IPS-18a (cell line): ENCODE data around the gene RASGEF1C.

Source experiments
- H3K27ac ChIP-seq: one replicate; pipeline ENCODE4 v1.5.1; 2013; ENCODE audit warnings: low read length
- H3K27me3 ChIP-seq: one replicate; pipeline ENCODE4 v1.6.1; 2013; ENCODE audit warnings: mild to moderate bottlenecking, low read length; ENCODE audit not compliant: control insufficient read depth, insufficient read depth
- H3K36me3 ChIP-seq: one replicate; pipeline ENCODE4 v1.6.1; 2013; ENCODE audit warnings: low read depth, low read length; ENCODE audit not compliant: control insufficient read depth
- H3K4me1 ChIP-seq: one replicate; pipeline ENCODE4 v1.6.1; 2013; ENCODE audit warnings: low read depth, low read length; ENCODE audit not compliant: control insufficient read depth
- H3K4me3 ChIP-seq: one replicate; pipeline ENCODE4 v1.5.1; 2013; ENCODE audit warnings: low read length
- H3K9ac ChIP-seq: one replicate; pipeline ENCODE4 v1.6.1; 2013; ENCODE audit warnings: mild to moderate bottlenecking, low read length, moderate library complexity
- H3K9me3 ChIP-seq: one replicate; pipeline ENCODE4 v1.6.1; 2013; ENCODE audit warnings: low read depth, low read length; ENCODE audit not compliant: control insufficient read depth

The RASGEF1C gene

GRCh38 chr5:180222056-180222455, 13.0 kb upstream of the RASGEF1C start:
- no peak overlapping the region for H3K9ac ChIP-seq
- H3K36me3 ChIP-seq: no peaks in the 10 kb centered on the region
- H3K4me1 ChIP-seq: no peaks in the 10 kb centered on the region
- no peak overlapping the region for H3K27ac ChIP-seq
- no peak overlapping the region for H3K4me3 ChIP-seq
- peaks cover 7% of the 10 kb centered on the region for H3K9me3 ChIP-seq
- H3K27me3 ChIP-seq: no peaks in the 10 kb centered on the region

- Histone ChIP-seq H3K9me3 (peaks cover 7% of the 10 kb centered on the region), H3K36me3 (no peaks in the 10 kb centered on the region), H3K4me3 (no peak overlapping the region), H3K4me1 (no peaks in the 10 kb centered on the region), H3K9ac (no peak overlapping the region), H3K27me3 (no peaks in the 10 kb centered on the region), H3K27ac (no peak overlapping the region)
Observed at GRCh38 chr5:180217797-180218196, 8.8 kb upstream of the RASGEF1C start.

GRCh38 chr5:180216646-180217171, 7.7 kb upstream of the RASGEF1C start:
- Histone ChIP-seq H3K4me1 (no peaks in the 10 kb centered on the region), H3K4me3 (no peak overlapping the region), H3K9me3 (peaks cover 7% of the 10 kb centered on the region), H3K27me3 (no peaks in the 10 kb centered on the region), H3K27ac (no peak overlapping the region), H3K9ac (no peak overlapping the region), H3K36me3 (no peaks in the 10 kb centered on the region)

- Histone ChIP-seq H3K27ac (no peak overlapping the region), H3K27me3 (no peaks in the 10 kb centered on the region), H3K4me1 (no peaks in the 10 kb centered on the region), H3K9me3 (peaks cover 7% of the 10 kb centered on the region), H3K9ac (no peak overlapping the region), H3K4me3 (no peak overlapping the region), H3K36me3 (no peaks in the 10 kb centered on the region)
Observed at GRCh38 chr5:180215783-180216630, 7.0 kb upstream of the RASGEF1C start.

- H3K9ac ChIP-seq: no peak overlapping the region
- no peaks in the 10 kb centered on the region for H3K4me1 ChIP-seq
- H3K27ac ChIP-seq: no peak overlapping the region
- peaks cover 6% of the 10 kb centered on the region for H3K27me3 ChIP-seq
- H3K36me3 ChIP-seq: no peaks in the 10 kb centered on the region
- H3K9me3 ChIP-seq: peaks cover 3% of the 10 kb centered on the region
- no peak overlapping the region for H3K4me3 ChIP-seq
Observed at GRCh38 chr5:180214870-180215770, 6.1 kb upstream of the RASGEF1C start.

GRCh38 chr5:180213657-180214207, 4.7 kb upstream of the RASGEF1C start:
- Histone ChIP-seq H3K4me1 (no peaks in the 10 kb centered on the region), H3K27me3 (peaks cover 15% of the 10 kb centered on the region), H3K36me3 (no peaks in the 10 kb centered on the region), H3K4me3 (no peak overlapping the region), H3K27ac (no peak overlapping the region), H3K9me3 (no peaks in the 10 kb centered on the region), H3K9ac (no peak overlapping the region)

- Histone ChIP-seq H3K9me3 (no peaks in the 10 kb centered on the region), H3K36me3 (no peaks in the 10 kb centered on the region), H3K27me3 (peaks cover 19% of the 10 kb centered on the region), H3K4me1 (no peaks in the 10 kb centered on the region), H3K4me3 (no peak overlapping the region), H3K27ac (no peak overlapping the region), H3K9ac (no peak overlapping the region)
Observed at GRCh38 chr5:180213256-180213600, 4.2 kb upstream of the RASGEF1C start.

GRCh38 chr5:180212363-180213255, 3.6 kb upstream of the RASGEF1C start:
- no peak overlapping the region for H3K27ac ChIP-seq
- H3K9me3 ChIP-seq: no peaks in the 10 kb centered on the region
- H3K9ac ChIP-seq: no peak overlapping the region
- H3K36me3 ChIP-seq: no peaks in the 10 kb centered on the region
- H3K4me3 ChIP-seq: no peak overlapping the region
- H3K27me3 ChIP-seq: peaks cover 25% of the 10 kb centered on the region
- H3K4me1 ChIP-seq: no peaks in the 10 kb centered on the region

DNA sequence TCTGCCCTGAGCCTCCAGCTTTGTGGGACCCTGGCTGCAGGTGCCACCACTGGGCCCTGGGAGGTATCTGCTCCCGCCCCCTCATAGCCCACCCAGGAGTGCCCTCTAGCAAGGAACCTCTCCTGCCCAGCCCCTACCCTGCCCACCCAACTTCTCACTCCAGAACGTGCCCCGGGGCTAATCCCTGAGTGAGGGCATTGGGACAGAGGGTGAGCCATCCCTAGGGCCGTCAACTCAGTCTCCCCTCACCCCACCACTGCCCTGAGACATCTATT, 2.7 kb upstream of the RASGEF1C start:
- Histone ChIP-seq H3K9me3 (no peaks in the 10 kb centered on the region), H3K4me1 (no peaks in the 10 kb centered on the region), H3K36me3 (no peaks in the 10 kb centered on the region), H3K27me3 (peaks cover 26% of the 10 kb centered on the region), H3K27ac (no peak overlapping the region), H3K9ac (no peak overlapping the region), H3K4me3 (no peak overlapping the region)

GRCh38 chr5:180210961-180211760, 2.1 kb upstream of the RASGEF1C start:
- Histone ChIP-seq H3K36me3 (no peaks in the 10 kb centered on the region), H3K27ac (no peak overlapping the region), H3K9ac (no peak overlapping the region), H3K27me3 (peaks cover 26% of the 10 kb centered on the region), H3K4me3 (no peak overlapping the region), H3K4me1 (no peaks in the 10 kb centered on the region), H3K9me3 (no peaks in the 10 kb centered on the region)
